HG03469 (cell line): ENCODE measurements around the gene VPS35.
A peak's percentile ranks its signal among the peaks of the same experiment; 100 is the strongest.
"Not testable (repeated sequence)": the region's sequence is repeated elsewhere in the genome, so short reads cannot be mapped to it uniquely, and the experiment has no call there.

ENCODE experiments used
- ATAC-seq: cut with Tn5 transposase; IDR thresholded peaks from one replicate; pipeline ENCODE4 v1.9.1; 2021; ENCODE audit warnings: mild to moderate bottlenecking, moderate library complexity, moderate number of reproducible peaks; ENCODE audit not compliant: unreplicated experiment

Gene VPS35

DNA sequence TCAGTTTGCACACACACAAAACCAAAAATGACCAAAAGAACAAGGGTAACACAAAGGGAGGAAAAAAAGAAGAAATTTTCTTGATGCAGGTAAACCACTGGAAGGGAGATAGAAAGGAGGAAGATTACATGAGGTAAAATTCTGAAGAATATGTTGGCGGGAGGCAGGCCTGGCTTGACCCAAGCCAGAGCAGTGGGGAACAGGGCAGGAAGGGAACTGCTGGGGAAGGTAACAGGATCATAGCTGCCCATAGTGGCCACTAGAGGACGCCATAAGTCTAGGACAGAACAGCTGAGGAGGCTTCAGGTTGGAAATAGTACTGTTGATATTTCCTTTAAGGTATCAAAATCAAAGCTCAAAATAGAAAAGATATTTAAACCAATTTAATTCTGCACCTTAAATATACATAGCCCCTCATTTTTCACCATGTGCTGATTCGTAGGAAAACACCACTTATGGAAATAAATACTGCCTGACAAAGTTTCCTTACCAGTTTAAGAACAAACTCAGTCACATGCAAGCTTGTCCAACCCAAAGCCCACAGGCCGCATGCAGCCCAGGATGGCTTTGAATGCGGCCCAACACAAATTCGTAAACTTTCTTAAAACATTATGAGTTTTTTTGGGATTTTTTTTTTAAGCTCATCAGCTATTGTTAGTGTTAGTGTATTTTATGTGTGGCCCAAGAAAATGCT lies 15.5 kb downstream of the VPS35 start:
- no peak for ATAC-seq

DNA sequence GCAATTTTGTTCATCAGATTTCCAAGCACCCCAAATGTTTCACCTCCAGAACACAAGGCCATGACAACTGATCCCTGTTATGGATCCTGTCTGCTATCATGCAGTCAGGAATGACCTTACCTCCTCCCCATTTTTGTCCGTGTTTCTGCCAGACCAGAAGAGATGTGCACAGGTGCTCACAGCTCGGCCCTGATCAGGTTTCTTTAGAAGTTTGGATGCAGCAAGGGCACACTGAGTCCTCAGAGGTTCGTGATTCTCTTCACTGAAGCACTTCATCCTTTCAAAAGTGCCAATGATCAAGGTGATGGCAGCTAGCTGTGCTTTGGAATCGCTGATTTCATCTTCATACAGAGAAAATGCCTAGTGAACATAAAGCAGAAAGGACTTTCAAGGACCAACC lies 26.9 kb downstream of the VPS35 start:
- ATAC-seq: no peak

- ATAC-seq: peak; percentile 89
Measured at GRCh38 chr16:46658925-46659324, 30.1 kb downstream of the VPS35 start.

GRCh38 chr16:46651305-46651704 lies 37.7 kb downstream of the VPS35 start:
- ATAC-seq: no peak

GRCh38 chr16:46650254-46650623 lies 38.7 kb downstream of the VPS35 start:
- ATAC-seq: no peak

DNA sequence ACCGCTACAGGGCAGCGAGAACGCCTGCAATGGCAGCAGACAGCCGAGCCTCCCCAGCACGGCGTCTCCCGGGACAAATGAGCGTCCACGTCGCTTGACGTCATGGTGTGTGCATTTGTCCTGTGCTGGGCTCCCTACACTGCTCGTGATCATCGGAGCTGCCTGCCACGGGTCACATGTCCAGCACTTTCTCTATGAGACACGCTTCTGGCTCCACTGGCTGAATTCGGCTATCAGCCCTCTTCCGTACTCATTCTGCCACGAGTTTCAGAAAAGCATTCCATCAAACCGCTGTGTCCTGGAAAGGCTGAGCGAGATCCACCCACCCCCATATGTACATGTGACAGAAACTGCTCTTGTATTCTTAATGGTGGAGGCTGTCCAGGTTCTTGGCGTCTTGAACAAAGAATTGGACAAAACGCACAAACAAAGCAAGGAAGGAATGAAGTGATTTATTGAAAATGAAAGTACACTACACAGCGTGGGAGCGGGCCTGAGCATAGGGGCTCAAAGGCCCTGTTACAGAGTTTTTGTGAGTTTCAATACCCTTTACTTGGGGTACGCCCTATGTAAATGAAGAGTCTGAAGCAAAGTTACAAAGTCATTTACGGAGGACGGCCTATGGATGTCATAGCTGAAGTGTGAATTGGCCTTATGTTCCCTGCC lies 39.3 kb downstream of the VPS35 start:
- ATAC-seq: no peak

GRCh38 chr16:46648656-46649055 lies 40.3 kb downstream of the VPS35 start:
- ATAC-seq: no peak

DNA sequence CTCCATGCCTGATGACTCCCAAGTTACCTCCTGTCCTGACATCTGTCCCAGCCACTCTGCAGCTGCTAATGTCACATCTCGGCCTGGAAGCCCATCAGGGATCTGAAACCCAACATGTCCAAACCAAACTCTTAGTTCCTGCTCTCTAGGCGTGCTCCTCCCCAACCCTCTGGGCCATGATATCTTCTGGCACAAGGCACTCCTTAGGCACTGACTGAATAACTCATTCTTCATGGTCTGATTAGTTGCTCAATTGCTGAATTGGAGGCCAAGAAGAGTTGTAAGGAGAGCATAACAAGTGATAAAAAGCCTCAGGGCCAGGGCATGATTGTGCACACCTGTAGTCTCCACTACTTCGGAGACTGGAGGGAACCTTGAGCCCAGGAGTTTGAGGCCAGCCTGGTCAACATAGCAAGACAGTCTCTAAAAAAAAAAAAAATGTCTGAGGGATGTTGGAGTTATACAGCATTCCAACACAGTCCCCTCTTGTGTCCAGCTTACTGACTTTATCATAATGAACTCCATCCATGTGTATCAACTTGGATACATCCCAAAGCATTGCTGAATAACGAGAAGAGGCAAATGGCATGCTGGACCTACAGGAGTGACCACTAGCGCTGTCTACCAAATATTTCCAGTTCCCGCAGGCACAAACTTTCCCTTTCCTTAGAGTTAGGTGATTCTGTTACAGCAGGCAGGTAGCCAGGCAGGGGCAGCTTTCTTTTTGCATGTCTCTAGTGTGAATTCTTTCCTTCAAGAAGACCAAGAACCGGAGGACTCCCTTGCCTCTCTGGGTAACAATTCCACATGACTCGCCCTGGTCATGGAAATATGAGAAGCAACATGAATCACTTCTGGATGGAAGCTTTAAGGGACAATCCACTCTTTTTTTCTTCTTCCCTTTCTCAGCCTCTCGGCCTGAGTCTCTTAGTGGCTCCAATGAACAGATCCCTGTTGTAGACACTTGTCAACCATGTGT lies 49.7 kb downstream of the VPS35 start:
- ATAC-seq: no peak

GRCh38 chr16:46632778-46633733 lies 55.9 kb downstream of the VPS35 start:
- ATAC-seq: no peak

DNA sequence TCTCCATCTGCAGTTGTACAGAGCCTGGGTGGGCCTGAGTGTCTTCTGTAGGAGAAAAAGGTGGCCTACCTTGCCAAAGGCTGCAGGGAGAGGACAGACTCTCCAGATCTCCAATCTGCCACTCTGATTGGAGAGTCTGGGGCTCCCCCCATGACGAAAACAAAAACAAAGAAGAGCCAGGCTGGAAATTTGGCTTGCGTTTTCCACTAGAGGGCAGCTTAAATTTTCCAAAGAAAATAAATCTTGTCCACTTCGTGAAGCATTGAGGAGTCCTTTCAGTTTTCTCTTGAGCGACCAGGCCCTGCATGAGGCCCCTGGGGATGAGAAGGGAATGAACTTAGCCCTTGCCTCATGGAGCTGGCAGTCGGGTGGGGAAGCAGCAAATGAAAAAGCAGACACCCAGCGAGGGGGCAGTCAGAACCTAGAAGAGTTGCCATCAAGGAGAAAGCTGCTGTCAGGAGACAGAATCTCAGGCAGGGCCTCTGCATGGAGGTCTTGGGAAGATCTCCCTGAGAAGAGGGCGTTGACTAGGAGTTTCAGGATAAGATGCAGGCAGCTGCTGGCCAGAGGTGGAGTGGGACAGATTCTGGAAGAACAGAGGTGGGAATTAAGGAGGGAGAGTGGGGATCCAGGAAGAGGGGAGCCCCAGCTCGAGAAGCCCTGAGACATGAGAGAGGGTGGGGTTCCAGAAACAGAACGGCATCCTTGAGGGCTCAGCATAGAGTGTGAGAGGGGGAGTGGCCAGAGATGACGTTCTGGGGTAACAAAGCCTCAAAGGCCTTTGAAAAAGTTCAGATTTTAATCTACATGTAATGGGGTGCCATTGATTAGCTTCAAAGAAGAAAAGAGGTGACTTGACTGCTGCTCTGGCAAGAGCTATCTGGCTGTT lies 59.4 kb downstream of the VPS35 start:
- no peak for ATAC-seq

DNA sequence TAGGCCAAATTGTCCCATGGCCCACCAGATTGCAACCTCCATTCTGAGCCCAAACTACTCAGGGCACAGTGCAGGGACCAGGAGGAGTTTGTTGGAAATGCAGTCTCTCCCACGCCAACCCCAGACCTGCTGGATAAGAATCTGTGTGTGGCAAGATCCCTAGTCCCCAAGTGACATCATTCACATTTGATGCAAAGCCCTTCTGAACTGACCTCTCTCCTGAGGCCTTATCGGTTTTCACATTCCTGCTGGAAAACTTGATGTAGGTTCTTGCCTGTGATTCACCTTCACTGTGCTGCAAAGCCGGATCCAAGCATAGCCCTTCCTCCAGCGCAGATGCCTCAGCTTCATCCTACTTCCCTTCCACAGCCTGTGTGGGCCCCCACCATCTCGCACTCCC lies 61.2 kb downstream of the VPS35 start:
- no peak for ATAC-seq

GRCh38 chr16:46626681-46627080 lies 62.3 kb downstream of the VPS35 start:
- ATAC-seq: not testable (repeated sequence)

DNA sequence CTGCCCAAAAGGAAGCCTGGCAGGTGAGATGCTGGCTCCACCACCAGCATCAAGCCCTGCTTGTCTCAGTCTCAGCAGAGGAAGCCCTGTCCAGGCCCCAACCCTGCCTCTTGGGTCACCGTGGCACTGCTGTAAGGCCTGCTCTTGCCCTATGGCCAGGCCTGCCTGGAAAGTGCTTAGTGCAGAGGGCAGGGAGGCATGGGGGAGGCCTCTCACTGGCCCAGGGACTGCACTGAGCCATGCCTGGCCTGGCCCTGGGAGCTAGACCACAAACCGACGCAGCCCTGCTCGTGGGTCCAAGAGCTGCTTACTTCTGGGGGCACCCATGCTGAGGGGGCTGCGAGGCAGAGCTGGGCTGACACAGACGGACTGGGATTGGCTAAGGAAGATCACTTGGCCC lies 64.1 kb downstream of the VPS35 start:
- not testable (repeated sequence) for ATAC-seq

DNA sequence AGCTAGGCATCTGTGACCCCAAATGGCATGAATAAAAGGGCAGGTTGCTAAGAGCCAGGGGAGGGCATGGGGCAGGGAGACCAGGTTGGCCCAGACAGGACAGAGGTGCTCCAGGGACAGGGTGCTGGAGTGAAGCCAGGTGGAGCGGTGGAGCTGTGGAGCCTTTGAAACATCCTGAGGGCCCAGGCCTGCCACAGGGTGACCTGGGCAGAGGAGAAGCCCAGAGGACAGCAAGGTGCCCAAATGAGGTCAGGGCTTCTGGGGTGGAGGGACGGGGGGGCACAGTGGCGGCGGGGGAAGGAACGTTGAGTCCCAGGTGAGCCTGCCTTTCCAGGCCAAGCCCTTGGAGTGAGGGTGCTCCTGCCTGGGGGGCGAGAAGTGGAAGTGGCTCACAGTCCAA lies 65.3 kb downstream of the VPS35 start:
- ATAC-seq: not testable (repeated sequence)

DNA sequence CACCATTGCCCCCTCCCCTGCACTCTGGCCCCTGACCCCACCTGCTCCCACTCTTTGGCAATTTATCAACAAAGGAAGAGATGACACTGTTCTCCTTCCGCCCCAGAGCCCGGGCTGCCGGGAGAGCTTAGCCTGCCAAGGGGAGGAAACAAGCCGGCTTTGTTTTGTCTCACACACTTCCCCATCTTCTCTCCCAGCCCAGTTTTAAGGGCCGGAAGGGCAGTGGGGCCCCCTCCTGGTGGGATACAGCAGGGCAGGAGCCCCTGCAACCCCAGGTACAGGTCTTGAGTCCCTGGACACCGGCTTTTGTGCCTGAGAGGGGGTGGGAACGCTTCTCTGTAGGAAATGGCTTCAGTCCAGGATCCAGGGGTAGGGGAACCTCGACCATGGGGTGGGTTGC lies 65.7 kb downstream of the VPS35 start:
- not testable (repeated sequence) for ATAC-seq

- ATAC-seq: no peak
Measured at GRCh38 chr16:46621934-46622676, 66.9 kb downstream of the VPS35 start.

GRCh38 chr16:46621006-46621933 lies 67.7 kb downstream of the VPS35 start, which contains the start of gene SHCBP1:
SHCBP1 (minus strand) TSS chr16:46621379; CDS start chr16:46621359, 20 bp downstream.
- ATAC-seq: peak; percentile 57
